A549 (cell line): Measurements from ENCODE around the gene PIP5K1B. TPM values are rescaled to one million over a fixed set of nuclear protein-coding genes. Genes with fewer than 3 reads are reported as not detected.

Experiments used
- ATAC-seq, 2 experiments: fragments of 200-7000 bp in 1 of 2; fragments of >200 bp in 1 of 2; cut with Nextera tagmentation in 1 of 2; cut with Tn5 transposase in 1 of 2; 3 replicates each; pipeline versions ENCODE4 v1.8.0 to v1.9.1; 2018 to 2020; ENCODE audit warnings: mild to moderate bottlenecking in 1 of 2, moderate library complexity in 1 of 2
- CTCF ChIA-PET: fragments of 300-600 bp; sonication (Branson Sonifier 250); formaldehyde crosslinking; extraction: SDS; loops from one replicate; lab custom pipeline; 2021; ENCODE audit warnings: antibody characterized with exemption, inconsistent platforms; lab: Yijun Ruan, JAX
- POLR2A ChIA-PET: fragments of 350-600 bp; formaldehyde crosslinking; extraction: SDS; loops from one replicate; lab custom pipeline; 2021; ENCODE audit warnings: antibody characterized with exemption, inconsistent platforms; lab: Yijun Ruan, JAX
- DNase-seq, 2 experiments: peaks; one replicate each; pipeline versions ENCODE4 v3.0.0 to v3.0.0-alpha.2; 2011 to 2016; ENCODE audit warnings: low read depth in 1 of 2, low spot score in 1 of 2
- FAIRE-seq: peaks from 2 replicates; lab custom pipeline; 2011; peaks lifted over from hg19 to GRCh38; lab: Jason Lieb, UNC
- H3K27ac ChIP-seq, 2 experiments: fragments of >200 bp; sonication (Bioruptor Twin); formaldehyde crosslinking; 3 replicates each; pipeline ENCODE4 v1.5.1; 2016 to 2017
- H3K4me1 ChIP-seq: fragments of >200 bp; sonication (Bioruptor Twin); formaldehyde crosslinking; 3 replicates; pipeline ENCODE4 v1.6.1; 2016
- H3K4me2 ChIP-seq: fragments of >200 bp; sonication (Bioruptor Twin); formaldehyde crosslinking; 3 replicates; pipeline ENCODE4 v1.6.1; 2016
- H3K4me3 ChIP-seq: fragments of >200 bp; sonication (Bioruptor Twin); formaldehyde crosslinking; 3 replicates; pipeline ENCODE4 v1.5.1; 2016
- H3K9me3 ChIP-seq: fragments of >200 bp; sonication (Bioruptor Twin); formaldehyde crosslinking; 3 replicates; pipeline ENCODE4 v1.6.1; 2016
- CBX8 ChIP-seq: fragments of 200-600 bp; sonication (generic); IDR thresholded peaks from 2 replicates; pipeline ENCODE4 v1.6.1; 2016
- CEBPB ChIP-seq, 2 experiments: fragments of >200 bp in 1 of 2; sonication (Bioruptor Twin) in 1 of 2; formaldehyde crosslinking in 1 of 2; IDR thresholded peaks; 2 replicates each; pipeline ENCODE4 v1.6.1; 2012 to 2016
- EHF ChIP-seq: fragments of 250-450 bp; sonication (Bioruptor Pico); IDR thresholded peaks from 2 replicates; pipeline ENCODE4 v1.5.0; 2020; ENCODE audit warnings: mild to moderate bottlenecking
- EHMT2 ChIP-seq: fragments of 200-600 bp; sonication (generic); IDR thresholded peaks from 2 replicates; pipeline ENCODE4 v1.6.1; 2016; ENCODE audit warnings: antibody characterized with exemption, low read depth, mild to moderate bottlenecking, moderate library complexity
- ESRRA ChIP-seq: fragments of 150-350 bp; IDR thresholded peaks from 2 replicates; pipeline ENCODE4 v1.6.1; 2014; ENCODE audit warnings: mild to moderate bottlenecking, low read length, borderline replicate concordance
- FOSB ChIP-seq: fragments of 250-450 bp; sonication (Bioruptor Pico); IDR thresholded peaks from 2 replicates; pipeline ENCODE4 v1.5.0; 2020; ENCODE audit warnings: mild to moderate bottlenecking, moderate library complexity
- FOXS1 ChIP-seq: fragments of 250-450 bp; sonication (Bioruptor Pico); IDR thresholded peaks from 2 replicates; pipeline ENCODE4 v1.5.0; 2020; ENCODE audit warnings: mild to moderate bottlenecking, moderate library complexity
- GATA3 ChIP-seq: IDR thresholded peaks from 2 replicates; pipeline ENCODE4 v1.6.1; 2012; ENCODE audit warnings: borderline replicate concordance
- HOXB13 ChIP-seq: fragments of 250-450 bp; sonication (Bioruptor Pico); IDR thresholded peaks from 2 replicates; pipeline ENCODE4 v1.5.0; 2020; ENCODE audit warnings: low read depth, mild to moderate bottlenecking, moderate library complexity
- HOXB5 ChIP-seq: fragments of 250-450 bp; sonication (Bioruptor Pico); IDR thresholded peaks from 2 replicates; pipeline ENCODE4 v1.5.0; 2020; ENCODE audit warnings: mild to moderate bottlenecking, moderate library complexity
- JUN ChIP-seq, 2 experiments: fragments of >200 bp; sonication (Bioruptor Twin); formaldehyde crosslinking; IDR thresholded peaks; 2 replicates in 1 of 2; 3 replicates in 1 of 2; pipeline ENCODE4 v1.6.1; 2016 to 2017
- KDM1A ChIP-seq: fragments of 200-600 bp; sonication (generic); IDR thresholded peaks from 2 replicates; pipeline ENCODE4 v1.6.1; 2016; ENCODE audit warnings: low read depth, mild to moderate bottlenecking
- MAFK ChIP-seq: fragments of 450-650 bp; IDR thresholded peaks from 2 replicates; pipeline ENCODE4 v1.6.1; 2014; ENCODE audit not compliant: partially characterized antibody
- PHF8 ChIP-seq: fragments of 200-600 bp; sonication (generic); IDR thresholded peaks from 2 replicates; pipeline ENCODE4 v1.6.1; 2016; ENCODE audit warnings: low read depth, mild to moderate bottlenecking, antibody characterized with exemption, moderate library complexity, borderline replicate concordance
- POLR2A ChIP-seq: IDR thresholded peaks from 2 replicates; pipeline ENCODE4 v1.6.1; 2012; ENCODE audit warnings: mild to moderate bottlenecking, low read length
- RAD21 ChIP-seq, 2 experiments: fragments of >200 bp in 1 of 2; sonication (Bioruptor Twin) in 1 of 2; formaldehyde crosslinking in 1 of 2; IDR thresholded peaks in 1 of 2; conservative IDR thresholded peaks in 1 of 2; 2 replicates in 1 of 2; 3 replicates in 1 of 2; pipeline ENCODE4 v1.6.1; 2012 to 2018; ENCODE audit warnings: inconsistent platforms in 1 of 2
- RARB ChIP-seq: fragments of 250-450 bp; sonication (Bioruptor Pico); IDR thresholded peaks from 2 replicates; pipeline ENCODE4 v1.8.0; 2021; ENCODE audit warnings: mild to moderate bottlenecking, moderate library complexity
- RCOR1 ChIP-seq: fragments of 150-350 bp; IDR thresholded peaks from 2 replicates; pipeline ENCODE4 v1.6.1; 2014; ENCODE audit warnings: antibody characterized with exemption, low read length, low read depth
- TFCP2L1 ChIP-seq: fragments of 250-450 bp; sonication (Bioruptor Pico); IDR thresholded peaks from 2 replicates; pipeline ENCODE4 v1.5.0; 2021; ENCODE audit warnings: mild to moderate bottlenecking
- ZC3H11A ChIP-seq: fragments of 450-650 bp; IDR thresholded peaks from 2 replicates; pipeline ENCODE4 v1.6.1; 2014; ENCODE audit warnings: antibody characterized with exemption, mild to moderate bottlenecking
- ZSCAN20 ChIP-seq: fragments of 250-450 bp; sonication (Bioruptor Pico); IDR thresholded peaks from 2 replicates; pipeline ENCODE4 v1.8.0; 2022; ENCODE audit warnings: mild to moderate bottlenecking, moderate library complexity
- WGBS: methylation state at CpG from one replicate; pipeline ENCODE4 v1.1.6; 2017; ENCODE audit errors: missing lambda C conversion rate; 5-methylcytosine and 5-hydroxymethylcytosine counted together
- polyA plus RNA-seq, 4 experiments: library from polyadenylated mRNA; depleted of rRNA in 3 of 4; stranded (reverse); fragments of >200 nt; fragmentation: RNase III in 1 of 4; extraction: RNeasy Plus Mini Kit Qiagen cat#74134 plus additional on column Dnase treatment in 1 of 4; gene quantifications; 2 replicates in 3 of 4; 3 replicates in 1 of 4; pipeline ENCODE4 v1.2.3, GENCODE V29; 2011 to 2017
- TF ChIP-seq, protein P1 (sequence below): IDR thresholded peaks from 2 replicates; pipeline ENCODE4 v1.6.1; 2012; ENCODE audit warnings: low read depth, borderline replicate concordance
- TF ChIP-seq, protein P2 (sequence below): fragments of >200 bp; sonication (Bioruptor Twin); formaldehyde crosslinking; IDR thresholded peaks from 3 replicates; pipeline ENCODE4 v1.6.1; 2016
- TF ChIP-seq, protein P3 (sequence below): fragments of 250-450 bp; sonication (Bioruptor Pico); IDR thresholded peaks from 2 replicates; pipeline ENCODE4 v1.5.0; 2021; ENCODE audit warnings: mild to moderate bottlenecking, moderate library complexity, borderline replicate concordance
- TF ChIP-seq, protein P4 (sequence below): fragments of 200-600 bp; sonication (generic); IDR thresholded peaks from 2 replicates; pipeline ENCODE4 v1.6.1; 2016; ENCODE audit warnings: antibody characterized with exemption, mild to moderate bottlenecking, moderate library complexity
- TF ChIP-seq, protein P5 (sequence below): IDR thresholded peaks from 2 replicates; pipeline ENCODE4 v1.6.1; 2012

PIP5K1B gene
- polyA plus RNA-seq, 2 of the 4 experiments (the other 2 are of a cell fraction), result not detected

DNA sequence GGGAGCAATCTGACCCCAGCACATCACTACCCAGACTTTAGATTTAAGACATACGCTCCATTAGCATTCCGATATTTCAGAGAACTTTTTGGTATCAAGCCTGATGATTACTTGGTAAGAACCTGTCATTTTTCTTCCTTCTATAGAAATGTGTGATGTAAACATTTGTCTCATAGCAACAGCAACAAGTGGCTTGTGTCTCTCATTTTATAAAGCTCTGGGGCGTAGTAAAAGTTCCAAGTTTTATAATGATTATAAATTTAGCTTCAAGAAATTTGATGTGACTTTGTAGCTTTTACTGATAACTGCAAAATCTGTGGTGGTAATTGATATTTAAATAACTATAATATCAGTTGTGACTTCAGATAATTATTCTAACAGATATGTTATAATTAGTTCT, 171.6 kb downstream of the PIP5K1B start:
- no peak for ATAC-seq
- H3K4me3 ChIP-seq, result no peak overlapping the region
- H3K4me2 ChIP-seq, result no peak overlapping the region
- WGBS, result 42% methylated on average over 3 of the region's 3 CpGs
- H3K4me1 ChIP-seq, result no peaks in the 10 kb centered on the region
- no peak for DNase-seq
- H3K9me3 ChIP-seq, result no peaks in the 10 kb centered on the region
- no peak for FAIRE-seq
- ChIA-PET POLR2A (no interaction called here), CTCF (interaction anchor here (0.6 kb wide), 1 partner anchor 1772 kb away, joined by 3 read pairs; no protein-coding TSS in a partner anchor)
- TF ChIP-seq MAFK (no peak), HOXB5 (CRISPR knock-in tag) (no peak), PHF8 (no peak), ZSCAN20 (CRISPR knock-in tag) (no peak), EHMT2 (no peak), GATA3 (no peak), HOXB13 (CRISPR knock-in tag) (no peak), FOSB (no peak), KDM1A (no peak), ZC3H11A (no peak), RARB (CRISPR knock-in tag) (no peak), RCOR1 (no peak), POLR2A (no peak)
- TF ChIP-seq, protein P1, sequence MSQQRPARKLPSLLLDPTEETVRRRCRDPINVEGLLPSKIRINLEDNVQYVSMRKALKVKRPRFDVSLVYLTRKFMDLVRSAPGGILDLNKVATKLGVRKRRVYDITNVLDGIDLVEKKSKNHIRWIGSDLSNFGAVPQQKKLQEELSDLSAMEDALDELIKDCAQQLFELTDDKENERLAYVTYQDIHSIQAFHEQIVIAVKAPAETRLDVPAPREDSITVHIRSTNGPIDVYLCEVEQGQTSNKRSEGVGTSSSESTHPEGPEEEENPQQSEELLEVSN, result no peak
- TF ChIP-seq, protein P2, sequence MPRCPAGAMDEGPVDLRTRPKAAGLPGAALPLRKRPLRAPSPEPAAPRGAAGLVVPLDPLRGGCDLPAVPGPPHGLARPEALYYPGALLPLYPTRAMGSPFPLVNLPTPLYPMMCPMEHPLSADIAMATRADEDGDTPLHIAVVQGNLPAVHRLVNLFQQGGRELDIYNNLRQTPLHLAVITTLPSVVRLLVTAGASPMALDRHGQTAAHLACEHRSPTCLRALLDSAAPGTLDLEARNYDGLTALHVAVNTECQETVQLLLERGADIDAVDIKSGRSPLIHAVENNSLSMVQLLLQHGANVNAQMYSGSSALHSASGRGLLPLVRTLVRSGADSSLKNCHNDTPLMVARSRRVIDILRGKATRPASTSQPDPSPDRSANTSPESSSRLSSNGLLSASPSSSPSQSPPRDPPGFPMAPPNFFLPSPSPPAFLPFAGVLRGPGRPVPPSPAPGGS, result no peak
- TF ChIP-seq, protein P3, sequence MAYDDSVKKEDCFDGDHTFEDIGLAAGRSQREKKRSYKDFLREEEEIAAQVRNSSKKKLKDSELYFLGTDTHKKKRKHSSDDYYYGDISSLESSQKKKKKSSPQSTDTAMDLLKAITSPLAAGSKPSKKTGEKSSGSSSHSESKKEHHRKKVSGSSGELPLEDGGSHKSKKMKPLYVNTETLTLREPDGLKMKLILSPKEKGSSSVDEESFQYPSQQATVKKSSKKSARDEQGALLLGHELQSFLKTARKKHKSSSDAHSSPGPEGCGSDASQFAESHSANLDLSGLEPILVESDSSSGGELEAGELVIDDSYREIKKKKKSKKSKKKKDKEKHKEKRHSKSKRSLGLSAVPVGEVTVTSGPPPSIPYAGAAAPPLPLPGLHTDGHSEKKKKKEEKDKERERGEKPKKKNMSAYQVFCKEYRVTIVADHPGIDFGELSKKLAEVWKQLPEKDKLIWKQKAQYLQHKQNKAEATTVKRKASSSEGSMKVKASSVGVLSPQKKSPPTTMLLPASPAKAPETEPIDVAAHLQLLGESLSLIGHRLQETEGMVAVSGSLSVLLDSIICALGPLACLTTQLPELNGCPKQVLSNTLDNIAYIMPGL, result no peak
- TF ChIP-seq, protein P4, sequence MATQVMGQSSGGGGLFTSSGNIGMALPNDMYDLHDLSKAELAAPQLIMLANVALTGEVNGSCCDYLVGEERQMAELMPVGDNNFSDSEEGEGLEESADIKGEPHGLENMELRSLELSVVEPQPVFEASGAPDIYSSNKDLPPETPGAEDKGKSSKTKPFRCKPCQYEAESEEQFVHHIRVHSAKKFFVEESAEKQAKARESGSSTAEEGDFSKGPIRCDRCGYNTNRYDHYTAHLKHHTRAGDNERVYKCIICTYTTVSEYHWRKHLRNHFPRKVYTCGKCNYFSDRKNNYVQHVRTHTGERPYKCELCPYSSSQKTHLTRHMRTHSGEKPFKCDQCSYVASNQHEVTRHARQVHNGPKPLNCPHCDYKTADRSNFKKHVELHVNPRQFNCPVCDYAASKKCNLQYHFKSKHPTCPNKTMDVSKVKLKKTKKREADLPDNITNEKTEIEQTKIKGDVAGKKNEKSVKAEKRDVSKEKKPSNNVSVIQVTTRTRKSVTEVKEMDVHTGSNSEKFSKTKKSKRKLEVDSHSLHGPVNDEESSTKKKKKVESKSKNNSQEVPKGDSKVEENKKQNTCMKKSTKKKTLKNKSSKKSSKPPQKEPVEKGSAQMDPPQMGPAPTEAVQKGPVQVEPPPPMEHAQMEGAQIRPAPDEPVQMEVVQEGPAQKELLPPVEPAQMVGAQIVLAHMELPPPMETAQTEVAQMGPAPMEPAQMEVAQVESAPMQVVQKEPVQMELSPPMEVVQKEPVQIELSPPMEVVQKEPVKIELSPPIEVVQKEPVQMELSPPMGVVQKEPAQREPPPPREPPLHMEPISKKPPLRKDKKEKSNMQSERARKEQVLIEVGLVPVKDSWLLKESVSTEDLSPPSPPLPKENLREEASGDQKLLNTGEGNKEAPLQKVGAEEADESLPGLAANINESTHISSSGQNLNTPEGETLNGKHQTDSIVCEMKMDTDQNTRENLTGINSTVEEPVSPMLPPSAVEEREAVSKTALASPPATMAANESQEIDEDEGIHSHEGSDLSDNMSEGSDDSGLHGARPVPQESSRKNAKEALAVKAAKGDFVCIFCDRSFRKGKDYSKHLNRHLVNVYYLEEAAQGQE, result no peak
- H3K27ac ChIP-seq, result no peak overlapping the region

DNA sequence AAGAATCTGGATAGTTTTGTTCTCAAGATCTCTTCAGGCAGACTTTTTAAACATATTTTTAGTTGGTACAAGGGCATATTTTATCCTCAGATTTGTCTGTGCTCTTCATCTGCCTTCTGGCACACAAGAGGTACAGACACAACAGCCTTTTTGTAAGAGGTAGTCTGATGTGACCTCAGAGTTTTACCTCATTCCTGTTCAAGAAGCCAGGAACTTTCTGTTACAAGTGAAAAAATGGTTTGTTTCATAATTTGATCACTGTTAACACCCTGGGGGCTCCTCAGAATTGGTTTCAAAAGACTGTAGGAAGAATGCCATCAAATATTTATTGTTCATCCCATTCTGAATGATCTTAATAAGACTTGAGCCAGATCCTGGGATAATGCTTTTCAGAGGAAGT, 172.2 kb downstream of the PIP5K1B start:
- ATAC-seq (no peak), DNase-seq (no peak), FAIRE-seq (no peak)
- ChIA-PET POLR2A (no interaction called here), CTCF (no interaction called here)
- TF ChIP-seq CEBPB (IDR thresholded peaks at IDR 0.05), result no peak
- TF ChIP-seq, protein P4, result no peak
- TF ChIP-seq CBX8, result no peak
- TF ChIP-seq RAD21 (conservative IDR thresholded peaks at IDR 0.05 in 1 of 2, IDR thresholded peaks at IDR 0.05 in 1 of 2), result no peak
- TF ChIP-seq FOXS1 (CRISPR knock-in tag), result no peak
- no peak for TF ChIP-seq ESRRA
- TF ChIP-seq TFCP2L1, result no peak
- no peak for TF ChIP-seq POLR2A
- no peak for TF ChIP-seq RCOR1
- TF ChIP-seq, protein P5, sequence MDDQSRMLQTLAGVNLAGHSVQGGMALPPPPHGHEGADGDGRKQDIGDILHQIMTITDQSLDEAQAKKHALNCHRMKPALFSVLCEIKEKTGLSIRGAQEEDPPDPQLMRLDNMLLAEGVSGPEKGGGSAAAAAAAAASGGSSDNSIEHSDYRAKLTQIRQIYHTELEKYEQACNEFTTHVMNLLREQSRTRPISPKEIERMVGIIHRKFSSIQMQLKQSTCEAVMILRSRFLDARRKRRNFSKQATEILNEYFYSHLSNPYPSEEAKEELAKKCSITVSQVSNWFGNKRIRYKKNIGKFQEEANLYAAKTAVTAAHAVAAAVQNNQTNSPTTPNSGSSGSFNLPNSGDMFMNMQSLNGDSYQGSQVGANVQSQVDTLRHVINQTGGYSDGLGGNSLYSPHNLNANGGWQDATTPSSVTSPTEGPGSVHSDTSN, result no peak
- TF ChIP-seq EHF, result no peak
- no peak for TF ChIP-seq JUN (IDR thresholded peaks at IDR 0.05)
- no peak for TF ChIP-seq HOXB5 (CRISPR knock-in tag)
- no peaks in the 10 kb centered on the region for H3K4me1 ChIP-seq
- H3K9me3 ChIP-seq, result no peaks in the 10 kb centered on the region
- H3K27ac ChIP-seq, result no peak overlapping the region
- H3K4me2 ChIP-seq, result no peak overlapping the region
- no peak overlapping the region for H3K4me3 ChIP-seq
